Gastrocnemius medialis (tissue), 4 donors: ENCODE measurements around the gene SLC4A3.

Experiments
- CTCF ChIP-seq, 5 experiments: fragments of 450-650 bp in 3 of 5; fragments of 200-600 bp in 2 of 5; sonication (generic) in 2 of 5; IDR thresholded peaks in 4 of 5; conservative IDR thresholded peaks in 1 of 5; 1 replicate in 4 of 5; 2 replicates in 1 of 5; pipeline ENCODE4 v1.5.1; 2016 to 2019; ENCODE audit warnings: antibody characterized with exemption in 5 of 5, mild to moderate bottlenecking in 3 of 5, moderate library complexity in 3 of 5
- POLR2A ChIP-seq, 2 donors: fragments of 450-650 bp; IDR thresholded peaks; one replicate each; pipeline ENCODE4 v1.6.1; 2017; ENCODE audit warnings: antibody characterized with exemption in 2 of 2, mild to moderate bottlenecking in 2 of 2, moderate library complexity in 2 of 2

- no peak for TF ChIP-seq CTCF (IDR thresholded peaks at IDR 0.05 in 4 of 5, conservative IDR thresholded peaks at IDR 0.05 in 1 of 5)
- TF ChIP-seq POLR2A (IDR thresholded peaks at IDR 0.05): no peak
Observed at GRCh38 chr2:219620546-219620945, 6.9 kb upstream of the SLC4A3 start.
